ENCODE results near the gene COG3. TPM values are rescaled to one million over a fixed set of nuclear protein-coding genes. Genes with fewer than 3 reads are reported as not detected.

Gene COG3
- total and polyA plus RNA-seq, 12 donors, result 9.9 to 18.0 (median 15.4) TPM

DNA sequence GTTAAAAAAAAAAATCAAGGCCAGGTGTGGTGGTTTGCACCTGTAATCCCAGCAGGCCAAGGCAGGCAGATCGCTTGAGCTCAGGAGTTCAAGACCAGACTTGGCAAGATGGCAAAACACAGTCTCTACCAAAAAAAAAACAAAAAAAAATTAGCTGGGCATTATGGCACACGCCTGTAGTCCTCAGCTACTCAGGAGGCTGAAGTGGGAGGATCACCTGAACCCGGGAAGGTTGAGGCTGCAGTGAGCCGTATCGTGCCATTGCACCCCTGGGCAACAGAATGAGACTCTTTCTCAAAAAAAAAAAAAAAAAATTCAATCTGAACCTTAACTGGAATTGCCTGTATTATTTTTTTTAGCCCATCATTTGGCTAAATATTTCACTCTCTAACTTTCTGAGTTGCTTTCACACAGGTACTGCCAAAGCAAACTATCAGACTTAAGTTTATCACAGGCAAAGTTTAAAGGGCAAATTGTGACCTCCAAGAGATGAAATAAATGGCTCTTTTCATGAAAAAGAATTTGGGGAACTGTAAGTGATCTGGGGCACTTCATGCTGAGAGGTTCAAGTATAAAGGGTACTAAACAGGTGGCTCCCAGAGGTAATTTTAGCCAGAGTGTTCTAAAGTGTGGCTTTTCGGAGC is 31.9 kb upstream of the COG3 start:
- Histone ChIP-seq H3K4me3 (no peak overlapping the region), H3K9me3 (no peaks in the 10 kb centered on the region), H3K27ac (peak overlapping the region; percentile 40 to 88 (median 72)), H3K4me1 (peaks cover 0 to 12% (median 0%) of the 10 kb centered on the region in 9 donors), H3K36me3 (no peaks in the 10 kb centered on the region), H3K27me3 (no peaks in the 10 kb centered on the region)
- ATAC-seq (no peak), DNase-seq (no peak)
- intact Hi-C loops (cut with DNase I), result no loop called here
- TF ChIP-seq, protein P1, sequence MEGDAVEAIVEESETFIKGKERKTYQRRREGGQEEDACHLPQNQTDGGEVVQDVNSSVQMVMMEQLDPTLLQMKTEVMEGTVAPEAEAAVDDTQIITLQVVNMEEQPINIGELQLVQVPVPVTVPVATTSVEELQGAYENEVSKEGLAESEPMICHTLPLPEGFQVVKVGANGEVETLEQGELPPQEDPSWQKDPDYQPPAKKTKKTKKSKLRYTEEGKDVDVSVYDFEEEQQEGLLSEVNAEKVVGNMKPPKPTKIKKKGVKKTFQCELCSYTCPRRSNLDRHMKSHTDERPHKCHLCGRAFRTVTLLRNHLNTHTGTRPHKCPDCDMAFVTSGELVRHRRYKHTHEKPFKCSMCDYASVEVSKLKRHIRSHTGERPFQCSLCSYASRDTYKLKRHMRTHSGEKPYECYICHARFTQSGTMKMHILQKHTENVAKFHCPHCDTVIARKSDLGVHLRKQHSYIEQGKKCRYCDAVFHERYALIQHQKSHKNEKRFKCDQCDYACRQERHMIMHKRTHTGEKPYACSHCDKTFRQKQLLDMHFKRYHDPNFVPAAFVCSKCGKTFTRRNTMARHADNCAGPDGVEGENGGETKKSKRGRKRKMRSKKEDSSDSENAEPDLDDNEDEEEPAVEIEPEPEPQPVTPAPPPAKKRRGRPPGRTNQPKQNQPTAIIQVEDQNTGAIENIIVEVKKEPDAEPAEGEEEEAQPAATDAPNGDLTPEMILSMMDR (IDR thresholded peaks at IDR 0.05), result no peak
- 81 to 86% methylated on average over 6 of the region's 6 CpGs for WGBS, 2 donors

DNA sequence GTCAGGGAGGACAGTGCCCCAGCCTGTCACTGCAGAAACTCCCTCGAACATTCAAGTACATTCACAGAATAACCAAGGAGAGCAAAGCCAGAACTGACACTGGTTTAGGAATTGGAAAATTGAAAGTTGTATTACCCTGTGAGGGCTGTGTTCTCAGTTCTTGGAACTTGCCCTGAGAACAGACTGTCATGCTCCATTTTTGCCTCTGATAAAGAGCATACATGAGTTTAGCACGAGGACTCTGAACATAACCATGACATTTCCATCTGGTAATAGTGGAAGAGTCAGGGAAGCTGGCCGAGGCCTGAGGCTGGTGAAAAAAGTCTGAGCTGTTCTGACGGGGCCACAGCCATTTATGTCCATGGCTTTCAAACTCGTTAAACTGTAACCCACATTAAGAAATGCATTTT is 31.4 kb upstream of the COG3 start:
- Histone ChIP-seq H3K36me3 (no peaks in the 10 kb centered on the region), H3K4me1 (peaks cover 0 to 12% (median 0%) of the 10 kb centered on the region in 9 donors), H3K27ac (peak overlapping the region; percentile 40 to 88 (median 72)), H3K4me3 (no peak overlapping the region), H3K9me3 (no peaks in the 10 kb centered on the region), H3K27me3 (no peaks in the 10 kb centered on the region)
- DNase-seq, result no peak
- TF ChIP-seq, protein P1 (IDR thresholded peaks at IDR 0.05), result no peak
- intact Hi-C loops (cut with DNase I), result no loop called here
- WGBS, 2 donors, result 30 to 41% methylated on average over 5 of the region's 5 CpGs
- ATAC-seq, result peak; percentile 55 to 94 (median 77)

DNA sequence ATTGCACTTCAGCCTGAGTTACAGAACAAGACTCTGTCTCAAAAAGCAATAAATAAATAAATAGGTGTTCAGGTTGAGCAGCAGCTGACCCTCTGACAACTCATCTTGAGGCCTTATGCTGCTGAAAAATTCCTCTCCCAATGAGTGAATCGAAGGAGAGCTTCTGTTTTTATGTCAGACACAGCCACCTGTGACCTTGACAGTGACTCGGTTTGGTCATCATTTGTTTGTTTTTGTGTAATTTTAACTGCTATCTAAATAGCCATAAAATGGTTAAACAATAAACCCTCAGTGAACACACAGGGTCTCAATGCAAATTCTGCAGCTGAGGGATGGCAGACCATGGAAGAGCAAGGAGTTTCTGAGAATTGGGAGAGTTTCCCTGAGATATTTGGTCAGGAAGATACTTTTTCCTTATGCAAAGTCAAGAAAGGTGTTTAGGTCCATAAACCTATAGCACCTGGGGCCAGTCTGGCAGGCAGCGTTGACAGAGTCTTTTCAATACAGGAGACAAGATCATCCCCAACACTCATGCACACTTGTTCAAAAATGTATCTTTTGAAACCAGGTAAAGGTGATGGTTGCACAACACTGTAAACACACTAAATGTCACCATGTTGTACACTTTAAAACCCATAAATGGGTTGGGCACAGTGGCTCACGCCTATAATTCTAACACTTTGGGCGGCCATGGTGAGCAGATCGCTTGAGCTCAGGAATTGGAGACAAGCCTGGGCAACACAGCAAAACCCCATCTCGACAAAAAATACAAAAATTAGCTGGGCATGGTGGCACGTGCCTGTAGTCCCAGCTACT is 30.0 kb upstream of the COG3 start:
- WGBS, 2 donors, result 88 to 93% methylated on average over 8 of the region's 8 CpGs
- no peaks in the 10 kb centered on the region for H3K27me3 ChIP-seq
- DNase-seq (no peak), ATAC-seq (no peak)
- H3K4me3 ChIP-seq, result no peak overlapping the region
- H3K9me3 ChIP-seq, result no peaks in the 10 kb centered on the region
- TF ChIP-seq, protein P1 (IDR thresholded peaks at IDR 0.05), result no peak
- H3K4me1 ChIP-seq, result peaks cover 0 to 20% (median 0%) of the 10 kb centered on the region in 9 donors
- no peaks in the 10 kb centered on the region for H3K36me3 ChIP-seq
- peak overlapping the region in 2 of 10 donors; percentile 15 to 34 for H3K27ac ChIP-seq
- intact Hi-C loops (cut with DNase I), result no loop called here

DNA sequence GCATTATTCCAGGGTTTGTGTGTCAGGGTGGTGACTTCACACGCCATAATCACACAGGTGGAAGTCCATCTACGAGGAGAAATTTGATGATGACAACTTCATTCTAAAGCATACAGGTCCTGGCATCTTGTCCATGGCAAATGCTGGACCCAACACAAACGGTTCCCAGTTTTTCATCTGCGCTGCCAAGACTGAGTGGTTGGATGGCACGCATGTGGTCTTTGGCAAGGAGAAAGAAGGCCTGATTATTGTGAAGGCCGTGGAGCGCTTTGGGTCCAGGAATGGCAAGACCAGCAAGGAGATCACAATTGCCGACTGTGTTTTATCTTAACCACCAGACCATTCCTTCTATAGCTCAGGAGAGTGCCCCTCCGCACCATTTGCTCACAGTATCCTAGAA is 28.4 kb upstream of the COG3 start:
- H3K27me3 ChIP-seq, result no peaks in the 10 kb centered on the region
- H3K36me3 ChIP-seq, result no peaks in the 10 kb centered on the region
- no peaks in the 10 kb centered on the region for H3K9me3 ChIP-seq
- H3K4me3 ChIP-seq, result no peak overlapping the region
- DNase-seq (no peak), ATAC-seq (no peak)
- TF ChIP-seq, protein P1 (IDR thresholded peaks at IDR 0.05), result no peak
- no peak overlapping the region for H3K27ac ChIP-seq
- peaks cover 0 to 35% (median 9%) of the 10 kb centered on the region in 9 donors for H3K4me1 ChIP-seq
- 71 to 74% methylated on average over 9 of the region's 9 CpGs for WGBS, 2 donors
- intact Hi-C loops (cut with DNase I), result no loop called here
